Measurements from ENCODE around the gene PRSS27. TPM values are rescaled to one million over a fixed set of nuclear protein-coding genes. Genes with fewer than 3 reads are reported as not detected.
A peak's percentile ranks its signal among the peaks of the same experiment; 100 is the strongest.

The PRSS27 gene
- total RNA-seq, 4 donors from 2014 or later, result 0.49 to 0.55 TPM; not detected in 2

DNA sequence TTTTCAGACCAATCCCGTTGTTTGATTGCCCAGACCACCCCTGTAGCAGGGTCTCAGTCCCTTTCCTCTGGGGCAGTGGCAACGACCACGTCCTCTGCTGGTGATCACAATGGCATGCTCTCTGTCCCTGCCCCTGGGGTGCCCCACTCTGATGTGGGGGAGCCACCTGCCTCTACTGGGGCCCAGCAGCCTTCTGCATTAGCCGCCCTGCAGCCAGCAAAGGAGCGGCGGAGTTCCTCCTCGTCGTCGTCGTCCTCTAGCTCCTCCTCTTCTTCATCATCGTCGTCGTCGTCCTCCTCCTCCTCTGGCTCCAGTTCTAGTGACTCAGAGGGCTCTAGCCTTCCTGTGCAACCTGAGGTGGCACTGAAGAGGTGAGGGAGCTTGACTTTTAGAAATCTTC is 47.9 kb upstream of the PRSS27 start:
- no peak for TF ChIP-seq POLR2A (IDR thresholded peaks at IDR 0.05)
- TF ChIP-seq, protein P1, sequence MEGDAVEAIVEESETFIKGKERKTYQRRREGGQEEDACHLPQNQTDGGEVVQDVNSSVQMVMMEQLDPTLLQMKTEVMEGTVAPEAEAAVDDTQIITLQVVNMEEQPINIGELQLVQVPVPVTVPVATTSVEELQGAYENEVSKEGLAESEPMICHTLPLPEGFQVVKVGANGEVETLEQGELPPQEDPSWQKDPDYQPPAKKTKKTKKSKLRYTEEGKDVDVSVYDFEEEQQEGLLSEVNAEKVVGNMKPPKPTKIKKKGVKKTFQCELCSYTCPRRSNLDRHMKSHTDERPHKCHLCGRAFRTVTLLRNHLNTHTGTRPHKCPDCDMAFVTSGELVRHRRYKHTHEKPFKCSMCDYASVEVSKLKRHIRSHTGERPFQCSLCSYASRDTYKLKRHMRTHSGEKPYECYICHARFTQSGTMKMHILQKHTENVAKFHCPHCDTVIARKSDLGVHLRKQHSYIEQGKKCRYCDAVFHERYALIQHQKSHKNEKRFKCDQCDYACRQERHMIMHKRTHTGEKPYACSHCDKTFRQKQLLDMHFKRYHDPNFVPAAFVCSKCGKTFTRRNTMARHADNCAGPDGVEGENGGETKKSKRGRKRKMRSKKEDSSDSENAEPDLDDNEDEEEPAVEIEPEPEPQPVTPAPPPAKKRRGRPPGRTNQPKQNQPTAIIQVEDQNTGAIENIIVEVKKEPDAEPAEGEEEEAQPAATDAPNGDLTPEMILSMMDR (IDR thresholded peaks at IDR 0.05 in 4 of 5, conservative IDR thresholded peaks at IDR 0.05 in 1 of 5), result no peak
- DNase-seq, result no peak
- Histone ChIP-seq H3K4me3 (no peak overlapping the region), H3K27me3 (no peaks in the 10 kb centered on the region), H3K36me3 (peaks cover 18 to 94% of the 10 kb centered on the region in 2 donors), H3K9me3 (no peaks in the 10 kb centered on the region), H3K4me1 (peaks cover 12 to 19% of the 10 kb centered on the region in 2 donors), H3K27ac (peak overlapping the region; percentile 24 to 62 (median 50))
- in situ Hi-C loops (cut with MboI; ENCODE audit: low sequenced_read_pairs in 4 of 4) (no loop called here), intact Hi-C loops (cut with DNase I; ENCODE audit: low total_unique reads) (no loop called here)
- ATAC-seq, result no peak

DNA sequence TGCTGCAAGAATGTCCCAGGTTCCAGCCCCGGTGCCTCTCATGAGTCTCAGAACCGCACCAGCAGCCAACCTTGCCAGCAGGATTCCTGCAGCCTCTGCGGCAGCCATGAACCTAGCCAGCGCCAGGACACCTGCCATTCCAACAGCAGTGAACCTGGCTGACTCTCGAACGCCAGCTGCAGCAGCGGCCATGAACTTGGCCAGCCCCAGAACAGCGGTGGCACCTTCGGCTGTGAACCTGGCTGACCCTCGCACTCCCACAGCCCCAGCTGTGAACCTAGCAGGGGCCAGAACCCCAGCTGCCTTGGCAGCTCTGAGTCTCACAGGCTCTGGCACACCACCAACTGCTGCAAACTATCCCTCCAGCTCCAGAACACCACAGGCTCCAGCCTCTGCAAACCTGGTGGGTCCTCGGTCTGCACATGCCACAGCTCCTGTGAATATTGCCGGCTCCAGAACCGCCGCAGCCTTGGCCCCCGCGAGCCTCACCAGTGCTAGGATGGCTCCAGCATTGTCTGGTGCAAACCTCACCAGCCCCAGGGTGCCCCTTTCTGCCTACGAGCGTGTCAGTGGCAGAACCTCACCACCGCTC is 47.2 kb upstream of the PRSS27 start:
- Histone ChIP-seq H3K4me1 (peaks cover 12 to 19% of the 10 kb centered on the region in 2 donors), H3K36me3 (peaks cover 19 to 100% of the 10 kb centered on the region in 2 donors), H3K27ac (peak overlapping the region in 3 of 4 donors; percentile 47 to 62 (median 53)), H3K9me3 (no peaks in the 10 kb centered on the region), H3K27me3 (no peaks in the 10 kb centered on the region), H3K4me3 (no peak overlapping the region)
- peak in 1 of 2 donors; percentile 47 for ATAC-seq
- intact Hi-C loops (cut with DNase I; ENCODE audit: low total_unique reads), result no loop called here
- peak in 1 of 2 donors; percentile 48 for DNase-seq
- TF ChIP-seq POLR2A (IDR thresholded peaks at IDR 0.05), result no peak
- TF ChIP-seq, protein P1 (IDR thresholded peaks at IDR 0.05 in 4 of 5, conservative IDR thresholded peaks at IDR 0.05 in 1 of 5), result no peak
- in situ Hi-C loops (cut with MboI; ENCODE audit: low sequenced_read_pairs in 4 of 4), result no loop called here

DNA sequence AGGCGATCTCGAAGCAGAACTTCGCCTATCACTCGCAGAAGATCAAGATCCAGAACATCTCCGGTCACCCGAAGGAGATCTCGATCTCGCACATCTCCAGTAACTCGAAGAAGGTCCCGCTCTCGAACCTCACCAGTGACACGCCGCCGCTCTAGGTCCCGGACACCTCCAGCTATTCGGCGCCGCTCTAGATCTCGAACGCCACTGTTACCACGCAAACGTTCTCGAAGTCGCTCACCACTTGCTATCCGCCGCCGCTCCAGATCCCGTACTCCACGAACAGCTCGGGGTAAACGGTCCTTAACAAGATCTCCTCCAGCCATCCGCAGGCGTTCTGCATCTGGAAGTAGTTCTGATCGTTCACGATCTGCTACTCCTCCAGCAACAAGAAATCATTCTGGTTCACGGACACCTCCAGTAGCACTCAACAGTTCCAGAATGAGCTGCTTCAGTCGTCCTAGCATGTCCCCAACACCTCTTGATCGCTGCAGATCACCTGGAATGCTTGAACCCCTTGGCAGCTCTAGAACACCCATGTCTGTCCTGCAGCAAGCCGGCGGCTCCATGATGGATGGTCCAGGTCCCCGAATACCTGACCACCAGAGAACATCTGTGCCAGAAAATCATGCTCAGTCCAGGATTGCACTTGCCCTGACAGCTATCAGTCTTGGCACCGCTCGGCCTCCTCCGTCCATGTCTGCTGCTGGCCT is 46.6 kb upstream of the PRSS27 start:
- no peak overlapping the region for H3K4me3 ChIP-seq
- peak overlapping the region in 1 of 4 donors; percentile 53 for H3K27ac ChIP-seq
- no peak for TF ChIP-seq POLR2A (IDR thresholded peaks at IDR 0.05)
- TF ChIP-seq, protein P1 (IDR thresholded peaks at IDR 0.05 in 4 of 5, conservative IDR thresholded peaks at IDR 0.05 in 1 of 5), result no peak
- DNase-seq (no peak), ATAC-seq (no peak)
- H3K4me1 ChIP-seq, result peaks cover 12 to 19% of the 10 kb centered on the region in 2 donors
- H3K27me3 ChIP-seq, result no peaks in the 10 kb centered on the region
- H3K36me3 ChIP-seq, result peaks cover 19 to 100% of the 10 kb centered on the region in 2 donors
- H3K9me3 ChIP-seq, result no peaks in the 10 kb centered on the region
- intact Hi-C loops (cut with DNase I; ENCODE audit: low total_unique reads) (no loop called here), in situ Hi-C loops (cut with MboI; ENCODE audit: low sequenced_read_pairs in 4 of 4) (no loop called here)

DNA sequence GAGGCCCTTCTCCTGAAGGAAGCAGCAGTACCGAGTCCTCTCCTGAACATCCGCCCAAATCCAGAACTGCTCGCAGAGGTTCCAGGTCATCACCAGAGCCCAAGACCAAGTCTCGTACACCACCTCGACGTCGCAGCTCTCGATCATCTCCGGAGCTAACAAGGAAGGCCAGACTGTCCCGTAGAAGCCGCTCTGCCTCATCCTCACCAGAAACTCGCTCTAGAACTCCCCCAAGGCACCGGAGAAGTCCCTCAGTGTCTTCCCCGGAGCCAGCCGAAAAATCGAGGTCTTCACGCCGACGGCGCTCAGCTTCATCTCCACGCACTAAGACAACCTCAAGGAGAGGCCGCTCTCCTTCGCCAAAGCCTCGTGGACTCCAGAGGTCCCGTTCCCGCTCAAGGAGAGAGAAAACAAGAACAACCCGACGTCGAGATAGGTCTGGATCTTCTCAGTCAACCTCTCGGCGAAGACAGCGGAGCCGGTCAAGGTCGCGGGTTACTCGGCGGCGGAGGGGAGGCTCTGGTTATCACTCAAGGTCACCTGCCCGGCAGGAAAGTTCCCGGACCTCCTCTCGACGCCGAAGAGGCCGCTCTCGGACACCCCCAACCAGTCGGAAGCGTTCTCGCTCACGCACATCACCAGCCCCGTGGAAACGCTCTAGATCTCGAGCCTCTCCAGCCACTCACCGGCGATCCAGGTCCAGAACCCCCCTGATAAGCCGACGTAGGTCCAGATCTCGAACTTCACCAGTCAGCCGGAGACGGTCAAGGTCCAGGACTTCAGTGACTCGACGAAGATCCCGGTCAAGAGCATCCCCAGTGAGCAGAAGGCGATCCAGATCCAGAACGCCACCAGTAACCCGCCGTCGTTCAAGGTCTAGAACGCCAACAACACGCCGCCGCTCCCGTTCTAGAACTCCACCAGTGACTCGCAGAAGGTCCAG is 45.7 kb upstream of the PRSS27 start:
- no peaks in the 10 kb centered on the region for H3K9me3 ChIP-seq
- H3K27ac ChIP-seq, result no peak overlapping the region
- no peak for DNase-seq
- no peak for ATAC-seq
- in situ Hi-C loops (cut with MboI; ENCODE audit: low sequenced_read_pairs in 4 of 4) (no loop called here), intact Hi-C loops (cut with DNase I; ENCODE audit: low total_unique reads) (no loop called here)
- no peak for TF ChIP-seq POLR2A (IDR thresholded peaks at IDR 0.05)
- TF ChIP-seq, protein P1 (IDR thresholded peaks at IDR 0.05 in 4 of 5, conservative IDR thresholded peaks at IDR 0.05 in 1 of 5), result no peak
- H3K4me3 ChIP-seq, result no peak overlapping the region
- no peaks in the 10 kb centered on the region for H3K27me3 ChIP-seq
- H3K4me1 ChIP-seq, result peaks cover 12 to 19% of the 10 kb centered on the region in 2 donors
- H3K36me3 ChIP-seq, result peaks cover 15 to 100% of the 10 kb centered on the region in 2 donors
